H1 (cell line): ENCODE measurements around the gene NFAT5. TPM values are rescaled to one million over a fixed set of nuclear protein-coding genes. Genes with fewer than 3 reads are reported as not detected.

Experiments used
- BCL11A ChIP-seq, 2 experiments: IDR thresholded peaks; one replicate each; pipeline ENCODE4 v1.6.1; 2011; ENCODE audit warnings: low read depth in 2 of 2, low read length in 2 of 2, mild to moderate bottlenecking in 2 of 2
- MAFK ChIP-seq: IDR thresholded peaks from 2 replicates; pipeline ENCODE4 v1.6.1; 2012; ENCODE audit warnings: low read depth, mild to moderate bottlenecking, improper control_type of control experiment, low read length
- RFX5 ChIP-seq: IDR thresholded peaks from 2 replicates; pipeline ENCODE4 v1.6.1; 2011; ENCODE audit warnings: low read depth, low read length, improper control_type of control experiment, borderline replicate concordance
- polyA plus RNA-seq, 7 experiments: library from polyadenylated mRNA; depleted of rRNA in 3 of 7; stranded (reverse) in 5 of 7; unstranded in 2 of 7; fragments of >200 nt in 5 of 7; fragments of 200-250 nt in 2 of 7; gene quantifications; 1 replicate in 5 of 7; 2 replicates in 1 of 7; 4 replicates in 1 of 7; pipeline versions ENCODE4 v1.2.1 to v1.2.3, GENCODE V29; 2011 to 2013; ENCODE audit warnings: missing spikeins in 2 of 7, mixed read lengths in 2 of 7
- total RNA-seq: library from RNA; stranded (reverse); fragmentation: NEBNext Ultra II Directional; extraction: Animal tissue kit (Norgen Biotek cat#: 25700); gene quantifications from 2 replicates; pipeline ENCODE4 v1.2.1, GENCODE V29; 2021
- TF ChIP-seq, protein P1 (sequence below): IDR thresholded peaks from 2 replicates; pipeline ENCODE4 v1.6.1; 2011; ENCODE audit warnings: low read depth, mild to moderate bottlenecking, low read length; ENCODE audit not compliant: insufficient read depth

The NFAT5 gene
- total and polyA plus RNA-seq, 2 of the 8 experiments (the other 6 are each of a cell fraction or from before 2014, with no cell fraction given) = 8.9 to 29.0 TPM

DNA sequence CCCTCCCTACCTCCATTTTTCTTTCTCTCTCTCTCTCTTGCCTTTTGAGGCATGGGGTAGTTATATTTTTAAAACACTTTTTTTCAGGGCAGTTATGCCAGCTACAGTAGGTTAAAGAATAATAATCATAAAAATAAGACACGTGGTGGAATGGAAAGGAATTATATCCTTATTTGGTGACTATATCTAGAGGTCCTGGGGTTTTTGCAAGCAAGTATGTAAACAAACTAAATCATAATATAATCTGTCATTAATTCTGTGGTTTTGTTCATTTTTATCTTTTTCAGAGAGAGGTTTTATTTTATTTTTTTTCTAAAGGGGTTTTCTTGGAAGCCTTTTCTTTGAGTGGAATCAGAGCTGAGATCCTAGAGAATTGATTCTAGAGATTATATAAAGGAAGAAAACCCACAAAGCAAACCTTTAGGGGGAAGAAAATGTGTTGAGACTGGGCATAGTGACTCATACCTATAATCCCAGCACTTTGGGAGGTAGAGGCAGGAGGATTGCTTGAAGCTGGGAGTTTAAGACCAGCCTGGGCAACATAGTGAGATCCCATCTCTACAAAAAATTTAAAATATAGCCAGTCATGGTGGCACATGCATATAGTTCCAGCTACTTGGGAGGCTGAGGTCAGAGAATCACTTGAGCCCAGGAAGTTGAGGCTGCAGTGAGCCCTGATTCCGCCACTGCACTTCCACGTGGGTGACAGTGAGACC is 107.4 kb downstream of the NFAT5 start (continued):
- TF ChIP-seq, protein P1, sequence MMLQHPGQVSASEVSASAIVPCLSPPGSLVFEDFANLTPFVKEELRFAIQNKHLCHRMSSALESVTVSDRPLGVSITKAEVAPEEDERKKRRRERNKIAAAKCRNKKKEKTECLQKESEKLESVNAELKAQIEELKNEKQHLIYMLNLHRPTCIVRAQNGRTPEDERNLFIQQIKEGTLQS = no peak
- no peak for TF ChIP-seq BCL11A (IDR thresholded peaks at IDR 0.05; ENCODE audit: low read depth in 2 of 2, low read length in 2 of 2)
- TF ChIP-seq RFX5 = no peak
- TF ChIP-seq MAFK = no peak
